Mesenteric fat pad (tissue), 1 donor: ENCODE measurements around the gene UBAC2. TPM values are rescaled to one million over a fixed set of nuclear protein-coding genes. Genes with fewer than 3 reads are reported as not detected.

Experiments used
- DNase-seq: peaks from one replicate; pipeline ENCODE4 v3.0.0-alpha.2; 2020; ENCODE audit warnings: low spot score
- total RNA-seq: library from RNA; stranded (reverse); fragmentation: NEBNext Ultra II Directional; extraction: Animal tissue kit (Norgen Biotek cat#: 25700); gene quantifications from one replicate; pipeline ENCODE4 v1.2.1, GENCODE V29; 2021
- donor health status: DM: yes; HTN: yes; CAD: no.

UBAC2 gene
- total RNA-seq, 1 donor from 2014 or later: 49.3 TPM

DNA sequence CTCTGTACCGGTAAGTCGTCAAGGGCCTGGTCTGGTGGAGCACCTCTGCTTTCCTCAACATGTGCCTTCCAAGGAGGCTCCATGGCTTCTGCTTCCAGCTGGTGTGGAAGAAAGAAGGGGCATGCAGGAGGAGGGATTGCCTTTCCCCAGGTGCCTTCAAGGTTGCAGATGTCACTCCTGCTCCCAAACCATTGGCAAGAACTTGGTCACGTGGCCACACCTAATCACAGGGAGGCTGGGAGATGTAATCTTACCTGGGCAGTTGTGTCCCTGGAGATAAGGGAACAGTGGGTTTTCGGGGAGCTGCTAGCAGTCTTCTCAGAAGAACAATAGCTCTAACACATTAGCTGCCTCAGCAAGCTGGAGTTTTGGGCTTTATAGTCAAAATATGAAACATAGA lies 67.3 kb downstream of the UBAC2 start:
- no peak for DNase-seq

DNA sequence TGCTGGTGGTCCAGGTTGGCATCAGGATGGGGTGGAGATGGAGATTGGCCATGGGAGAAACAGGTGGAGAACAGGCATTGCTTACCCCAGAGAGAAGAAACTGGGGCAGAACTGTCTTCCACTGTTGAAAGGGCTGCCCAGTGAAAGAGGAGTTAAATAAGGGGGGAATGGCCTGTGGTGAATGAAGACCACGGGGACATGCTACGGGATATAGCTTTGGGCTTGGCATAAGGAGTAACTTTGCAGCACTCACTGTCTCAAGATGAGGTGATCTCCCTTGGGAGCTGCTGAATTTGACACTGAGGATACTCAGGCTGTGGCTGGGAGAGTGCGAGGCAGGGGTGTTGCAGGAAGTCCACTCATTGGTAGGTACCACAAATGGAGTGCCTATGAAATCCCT lies 68.2 kb downstream of the UBAC2 start:
- no peak for DNase-seq

DNA sequence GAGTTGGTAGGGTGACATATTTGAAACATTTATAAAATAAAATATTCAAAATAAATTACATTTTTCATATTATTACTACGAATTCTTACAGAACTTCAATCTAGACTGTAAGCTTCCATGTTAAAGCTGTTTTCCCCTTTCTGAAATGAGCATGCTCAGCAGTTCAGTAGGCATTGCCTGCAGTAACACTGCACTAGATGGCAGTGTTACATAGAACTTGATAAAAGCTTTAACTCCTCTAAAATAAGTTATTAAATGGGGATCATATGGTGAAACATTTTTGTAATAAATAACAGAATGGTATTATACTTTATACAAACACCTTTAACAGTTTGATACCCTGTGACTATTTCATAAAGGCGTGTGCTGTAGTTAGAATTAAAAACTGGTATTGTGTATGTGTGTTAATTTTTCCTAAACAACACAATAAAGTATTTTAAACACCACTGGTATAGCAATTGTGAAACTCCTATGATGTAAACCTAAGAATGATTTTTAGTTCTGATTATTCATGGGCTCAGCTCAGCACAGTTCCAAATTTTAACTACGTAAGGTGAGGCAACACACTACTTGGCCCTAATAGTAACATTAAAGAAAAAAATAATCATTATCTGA lies 69.1 kb downstream of the UBAC2 start:
- no peak for DNase-seq

DNA sequence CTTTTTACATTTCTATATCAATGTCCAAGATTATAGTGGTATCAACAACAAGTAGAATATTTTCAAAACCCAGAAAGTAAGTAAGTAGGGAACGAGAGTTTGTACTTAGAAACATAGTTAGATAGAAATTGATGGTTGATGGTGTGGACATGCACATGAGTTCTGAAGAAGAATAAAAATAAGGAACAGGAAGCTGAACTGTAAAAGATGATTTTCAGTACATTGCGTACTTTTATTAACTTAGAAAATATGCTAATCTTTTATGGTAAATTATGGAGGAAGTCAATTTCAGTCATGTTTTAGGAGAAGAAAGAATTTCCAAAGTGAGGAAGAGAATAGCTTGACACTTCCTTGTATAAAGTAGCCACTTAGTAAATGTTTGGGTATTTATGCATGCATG lies 69.9 kb downstream of the UBAC2 start:
- DNase-seq: no peak

DNA sequence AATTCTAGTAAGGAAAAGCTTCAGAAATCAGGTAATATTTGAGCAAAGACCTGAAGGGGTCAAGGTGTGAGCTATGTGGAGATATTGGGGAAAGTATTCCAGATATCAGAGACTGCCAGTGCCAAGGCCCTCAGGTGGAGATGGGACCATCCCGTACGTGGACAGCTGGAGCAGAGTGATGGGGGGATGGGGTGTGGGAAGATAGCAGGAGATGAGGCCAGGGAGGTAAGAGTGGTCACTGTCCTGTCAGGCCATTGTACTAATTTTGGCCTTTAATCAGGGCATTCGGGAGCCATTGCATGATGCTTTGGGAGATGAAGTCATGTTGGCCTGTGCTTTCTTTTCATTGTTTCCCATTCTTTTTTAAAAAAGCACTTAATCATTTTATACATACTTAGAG lies 70.6 kb downstream of the UBAC2 start:
- no peak for DNase-seq

DNA sequence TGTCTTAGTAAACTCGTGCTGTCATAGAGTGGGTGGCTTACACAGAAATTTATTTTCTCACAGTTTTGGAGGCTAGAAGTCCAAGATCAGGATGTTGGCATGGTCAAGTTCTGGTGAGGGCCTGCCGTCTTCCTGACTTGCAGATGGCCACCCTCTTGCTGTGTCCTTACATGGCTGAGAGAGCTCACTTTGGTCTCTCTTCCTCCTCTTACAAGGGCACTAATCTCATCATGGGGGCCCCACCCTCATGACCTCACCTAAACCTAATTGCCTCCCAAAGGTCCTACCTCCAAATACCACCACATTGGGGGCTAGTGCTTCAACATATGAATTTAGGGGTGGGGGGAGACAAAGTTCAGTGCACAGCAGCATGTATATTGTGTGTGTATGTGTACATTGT lies 71.8 kb downstream of the UBAC2 start:
- no peak for DNase-seq

DNA sequence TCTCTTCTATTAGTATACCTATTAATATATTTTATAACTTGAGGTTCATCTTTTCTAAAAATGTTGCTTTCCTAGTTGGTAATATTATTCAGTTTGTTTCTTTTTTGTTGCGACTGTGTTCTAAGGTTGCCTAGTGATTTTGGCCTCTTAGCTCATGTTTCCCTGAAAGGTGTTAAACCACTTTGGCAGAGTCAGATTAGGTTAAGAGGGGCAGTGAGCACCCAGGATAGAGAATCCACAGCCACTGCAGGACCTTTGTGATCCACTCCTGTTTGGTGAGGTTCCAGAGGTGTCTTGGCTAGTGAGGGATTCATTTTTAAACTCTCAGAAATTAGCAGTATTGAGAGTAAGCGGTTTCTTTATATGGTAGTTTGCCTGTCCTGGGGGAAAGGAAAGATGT lies 72.5 kb downstream of the UBAC2 start:
- no peak for DNase-seq

DNA sequence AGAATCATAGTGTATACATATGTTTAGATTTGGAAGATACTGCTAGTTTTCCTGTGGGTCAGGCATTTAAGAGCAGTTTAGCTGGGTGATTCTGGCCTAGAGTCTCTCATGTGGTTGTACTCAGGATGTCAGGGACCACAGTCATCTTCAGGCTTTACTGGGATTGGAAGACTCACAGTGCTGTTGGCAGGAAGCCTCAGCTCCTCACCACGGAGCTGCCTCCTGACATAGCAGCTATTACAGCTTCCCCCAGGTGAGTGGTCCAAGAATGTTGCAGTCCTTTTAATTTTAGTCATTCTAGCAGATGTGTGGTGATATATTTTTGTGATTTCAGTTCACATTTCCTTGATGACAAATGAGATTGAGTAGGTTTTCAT lies 74.4 kb downstream of the UBAC2 start:
- no peak for DNase-seq

DNA sequence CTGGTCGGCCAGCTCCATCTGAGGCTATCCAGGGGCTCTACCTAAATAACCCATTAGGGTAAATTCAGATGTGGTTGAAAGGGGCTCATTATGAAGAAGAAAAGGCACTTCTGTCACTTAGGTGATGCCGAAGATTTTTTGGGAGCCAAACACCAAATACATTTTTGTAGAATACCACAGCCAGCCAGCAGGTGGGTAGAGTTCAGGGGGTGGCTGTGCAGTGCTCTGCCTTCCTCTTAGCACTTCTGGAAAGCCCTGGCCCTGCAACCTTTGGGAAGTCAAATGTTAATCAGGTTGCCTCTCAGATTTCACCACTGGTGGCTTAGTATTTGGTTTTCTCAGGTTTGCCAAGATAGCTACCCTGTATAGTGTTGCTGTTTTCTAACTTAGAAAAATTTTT lies 76.1 kb downstream of the UBAC2 start:
- no peak for DNase-seq

DNA sequence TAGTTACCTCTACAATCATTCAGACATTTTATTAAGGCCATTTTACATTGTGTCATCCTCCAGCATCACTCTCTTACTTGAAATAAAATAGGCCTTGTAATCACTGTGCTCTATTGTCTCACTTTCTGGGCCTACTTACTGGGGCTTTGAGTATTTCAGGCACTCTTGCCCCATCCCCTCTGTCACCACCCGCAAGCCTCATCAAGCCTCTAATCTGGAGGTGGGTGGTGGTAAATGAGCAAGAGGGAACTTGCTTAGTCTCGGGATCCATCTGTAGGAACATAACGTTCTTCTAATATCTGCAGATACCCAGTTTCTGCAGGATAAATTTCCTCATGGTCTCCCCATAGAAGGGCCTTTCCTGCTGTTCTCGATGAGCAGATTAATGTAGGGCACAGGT lies 77.0 kb downstream of the UBAC2 start:
- no peak for DNase-seq

DNA sequence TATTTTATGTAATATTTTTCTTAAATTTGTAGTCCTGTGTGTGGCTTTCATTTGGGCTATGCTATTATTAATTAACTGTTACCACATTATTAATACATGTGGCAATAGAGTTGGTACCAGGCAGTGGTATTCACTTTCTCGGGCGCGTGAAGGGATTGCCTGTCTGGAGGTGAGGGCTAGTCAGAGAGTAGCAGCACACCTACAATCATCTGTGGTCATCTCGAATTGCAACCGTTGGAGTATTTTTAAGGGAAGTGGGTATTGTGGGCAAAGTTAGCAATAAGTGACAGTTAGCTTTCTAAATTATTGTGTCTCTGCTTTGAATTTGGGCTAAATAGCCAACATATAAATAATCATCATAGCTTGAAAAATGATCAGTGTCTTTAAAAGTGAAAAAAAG lies 77.5 kb downstream of the UBAC2 start:
- no peak for DNase-seq

DNA sequence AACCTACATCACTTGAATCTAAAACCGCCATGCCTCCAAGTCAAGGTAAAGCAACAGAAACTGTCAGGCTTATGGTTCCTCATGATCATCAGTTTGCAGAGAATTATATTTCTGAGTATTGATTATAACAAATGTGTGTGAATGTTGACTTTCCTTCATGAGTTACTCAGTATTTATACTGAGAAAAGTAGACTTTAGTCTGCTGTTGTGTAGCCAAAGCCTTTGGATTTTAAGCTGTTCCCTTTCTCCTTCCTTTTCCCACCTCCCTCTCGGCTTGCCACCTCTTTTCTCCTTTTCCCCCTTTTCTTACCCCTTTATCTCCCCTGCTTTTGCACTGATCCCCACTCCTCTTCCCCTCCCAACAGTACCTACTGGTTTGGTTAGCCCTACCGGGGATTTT lies 78.2 kb downstream of the UBAC2 start:
- no peak for DNase-seq

DNA sequence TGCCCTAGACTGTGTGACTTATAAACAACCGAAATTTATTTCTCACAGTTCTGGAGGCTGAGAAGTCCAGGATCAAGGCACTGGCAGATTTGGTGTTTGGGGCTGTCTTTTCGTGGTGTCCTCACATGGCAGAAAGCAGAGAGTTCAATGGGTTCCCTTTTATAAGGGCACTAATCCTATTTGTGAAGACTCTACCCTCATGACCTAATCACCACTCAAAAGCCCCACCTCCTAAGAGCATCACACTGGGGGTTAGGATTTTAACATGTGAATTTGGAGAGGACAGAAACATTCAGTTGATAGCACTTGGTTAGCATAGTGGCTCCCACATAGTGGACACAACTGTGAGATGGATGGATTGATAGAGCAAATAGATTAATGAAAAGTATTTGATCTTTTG lies 79.0 kb downstream of the UBAC2 start:
- no peak for DNase-seq

DNA sequence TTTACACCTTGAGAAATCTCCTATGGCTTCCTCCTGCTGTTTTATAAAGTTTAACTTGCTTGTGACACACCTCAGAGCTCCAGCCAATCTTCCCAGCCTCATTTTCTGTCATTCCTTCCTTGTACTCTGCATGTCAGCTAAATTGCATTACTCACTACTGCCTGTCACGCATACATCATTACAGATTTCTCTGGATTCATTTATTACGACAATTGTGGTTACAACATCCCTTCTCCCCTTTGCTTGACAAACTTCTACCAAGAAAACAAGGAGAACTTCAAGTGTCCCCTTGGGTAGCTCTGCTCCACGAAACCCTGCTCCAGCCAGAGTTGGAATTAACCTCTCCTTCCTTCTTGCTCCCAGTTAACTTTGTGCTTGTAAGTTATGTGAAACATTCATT lies 79.5 kb downstream of the UBAC2 start:
- no peak for DNase-seq

DNA sequence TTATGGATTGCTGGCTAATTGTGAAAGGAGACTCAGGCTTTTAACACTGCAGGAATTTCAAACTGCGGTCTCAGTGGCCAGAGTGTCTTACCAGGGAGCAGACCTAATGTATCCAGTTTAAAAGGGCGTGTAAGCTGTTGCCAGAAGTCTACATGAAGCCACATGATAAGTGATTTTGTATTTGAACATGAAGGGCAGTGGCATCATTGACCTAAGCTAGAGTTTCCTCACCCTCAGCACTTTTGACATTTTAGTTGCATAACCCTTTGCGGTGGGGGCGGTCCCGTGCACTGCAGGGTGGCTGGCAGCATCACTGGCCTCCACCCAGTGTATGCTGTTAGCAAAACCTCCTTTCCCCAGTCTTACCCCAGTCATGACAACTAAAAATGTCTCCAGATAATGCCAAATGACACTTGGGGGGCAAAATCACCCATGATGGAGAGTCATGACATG lies 81.2 kb downstream of the UBAC2 start:
- DNase-seq: no peak

DNA sequence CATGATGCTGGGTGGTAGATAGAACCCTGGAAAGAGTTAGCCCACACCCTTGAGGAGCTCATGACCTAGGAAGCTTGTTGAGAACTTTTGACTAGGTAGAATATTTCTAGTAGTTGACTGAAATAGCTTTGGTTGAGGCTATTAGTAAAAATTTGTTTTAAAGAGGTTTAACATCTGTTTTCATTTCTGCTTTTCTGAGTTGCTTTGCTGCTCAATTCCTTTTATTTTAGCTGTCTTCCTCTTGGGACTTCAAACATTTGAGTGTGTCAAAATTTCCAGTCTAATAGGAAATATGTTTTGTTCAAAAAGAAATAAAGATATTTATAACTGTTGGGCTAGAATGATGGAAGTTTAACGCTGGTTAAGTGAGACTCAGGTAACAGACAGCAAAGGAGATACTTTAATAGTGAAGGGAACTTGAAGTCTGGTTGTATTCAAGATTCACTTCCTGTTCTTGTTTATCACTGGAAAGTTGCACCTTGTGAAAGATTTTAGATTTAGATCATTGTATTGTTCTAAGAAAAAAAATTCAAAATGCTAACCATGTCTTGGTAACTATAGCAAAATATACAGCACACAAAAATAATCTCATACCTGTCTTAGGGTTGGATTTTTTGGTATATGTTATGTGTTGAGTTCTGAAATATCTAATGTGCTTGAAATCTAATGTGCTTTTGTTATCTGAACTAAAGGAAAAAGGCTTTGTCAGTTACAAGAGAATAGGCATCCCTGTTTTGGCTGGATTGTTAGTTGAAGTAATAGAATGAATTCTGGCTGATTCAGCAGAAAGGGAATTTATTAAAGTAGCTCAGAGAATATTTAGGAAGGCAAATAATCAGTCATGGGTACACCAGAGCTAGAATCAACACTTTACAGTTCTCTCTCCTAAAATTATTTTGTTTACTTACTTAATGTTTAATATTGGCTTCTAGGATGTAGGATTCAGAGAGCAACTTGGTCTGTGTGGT lies 81.9 kb downstream of the UBAC2 start:
- DNase-seq: no peak

DNA sequence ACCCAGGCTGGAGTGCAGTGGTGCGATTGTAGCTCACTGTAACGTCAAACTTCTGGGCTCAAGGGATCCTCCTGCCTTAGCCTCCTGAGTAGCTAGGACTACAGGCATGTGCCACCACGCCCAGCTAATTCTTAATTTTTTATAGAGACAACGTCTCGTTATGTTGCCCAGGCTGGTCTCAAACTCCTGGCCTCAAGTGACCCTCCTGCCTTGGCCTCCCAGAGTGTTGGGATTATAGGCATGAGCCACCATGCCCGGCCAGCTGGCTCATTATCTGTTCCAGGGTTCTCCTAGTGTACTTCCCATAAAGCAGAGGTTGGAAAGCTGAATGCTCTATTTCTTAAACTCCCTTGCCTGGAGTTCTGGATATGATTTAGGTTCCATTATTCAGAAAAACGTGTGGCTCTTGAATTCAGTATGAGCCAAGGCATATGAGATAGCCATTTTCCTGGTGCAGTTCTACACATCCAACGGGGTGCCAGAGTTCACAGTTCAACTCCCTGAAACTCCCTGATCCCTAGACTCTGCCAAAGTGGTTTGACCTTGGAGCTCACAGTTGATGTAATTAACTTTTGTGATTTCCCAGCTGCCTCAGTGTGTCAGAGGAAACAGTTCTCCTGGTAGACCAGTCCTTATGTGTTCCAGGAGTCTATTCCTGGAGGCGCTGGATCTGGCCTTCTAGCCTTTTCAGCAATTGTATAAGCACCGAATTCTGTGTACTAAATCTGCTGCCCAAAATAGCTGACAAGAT lies 85.0 kb downstream of the UBAC2 start:
- no peak for DNase-seq

DNA sequence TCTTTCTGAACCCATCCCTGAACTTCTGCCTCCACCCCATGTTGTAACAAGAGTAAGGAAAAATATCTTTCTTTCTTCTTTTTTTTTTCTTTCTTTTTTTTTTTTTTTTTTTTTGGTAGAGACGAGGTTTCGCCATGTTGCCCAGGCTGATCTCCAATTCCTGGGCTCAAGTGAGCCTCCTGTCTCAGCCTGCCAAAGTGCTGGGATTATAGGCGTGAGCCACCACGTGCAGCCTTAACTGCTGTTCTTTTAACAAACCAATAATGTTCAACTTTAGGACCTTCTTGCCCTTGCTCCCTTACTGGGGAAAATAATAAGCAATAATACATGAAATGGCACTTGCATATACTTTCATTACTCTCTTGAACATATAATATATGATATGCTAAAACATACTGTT lies 86.9 kb downstream of the UBAC2 start:
- no peak for DNase-seq

DNA sequence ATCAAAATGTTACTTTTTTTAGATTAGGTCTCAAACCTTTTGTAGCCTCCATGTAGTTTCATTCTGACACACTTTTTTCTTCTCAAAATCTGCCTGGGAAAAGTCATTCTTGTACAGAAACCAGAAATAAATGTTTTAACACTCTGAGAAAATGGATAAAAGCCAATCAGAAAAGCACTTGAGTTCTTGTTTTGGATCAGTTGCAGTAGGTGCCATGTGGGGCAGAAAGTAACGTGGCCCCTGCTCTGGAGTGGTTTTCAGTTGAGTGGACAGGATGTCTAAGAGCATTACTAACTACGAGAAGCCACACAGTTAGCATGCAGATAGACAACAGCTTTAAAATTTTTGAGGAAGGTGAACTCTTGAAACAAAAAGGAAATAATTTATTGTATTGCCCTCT lies 87.4 kb downstream of the UBAC2 start:
- DNase-seq: no peak

DNA sequence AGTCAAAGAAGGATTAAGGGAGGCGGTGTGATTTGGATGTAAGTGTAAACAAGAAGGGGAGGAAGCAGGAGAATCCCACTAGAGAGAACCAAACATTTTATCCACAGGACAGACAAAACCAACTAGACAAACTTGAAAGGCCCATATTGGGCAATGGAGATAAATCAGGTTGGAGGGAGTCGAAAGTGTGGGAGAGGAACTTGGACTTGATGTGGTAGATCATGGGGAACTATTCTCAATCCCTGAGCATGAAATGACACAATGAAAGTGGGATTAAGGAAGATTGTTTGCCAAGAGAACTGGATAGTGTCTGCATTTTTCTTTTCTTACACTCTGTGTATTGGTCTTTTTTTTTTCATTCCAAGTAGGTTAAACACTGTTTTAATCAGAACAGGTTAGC lies 88.6 kb downstream of the UBAC2 start:
- no peak for DNase-seq

DNA sequence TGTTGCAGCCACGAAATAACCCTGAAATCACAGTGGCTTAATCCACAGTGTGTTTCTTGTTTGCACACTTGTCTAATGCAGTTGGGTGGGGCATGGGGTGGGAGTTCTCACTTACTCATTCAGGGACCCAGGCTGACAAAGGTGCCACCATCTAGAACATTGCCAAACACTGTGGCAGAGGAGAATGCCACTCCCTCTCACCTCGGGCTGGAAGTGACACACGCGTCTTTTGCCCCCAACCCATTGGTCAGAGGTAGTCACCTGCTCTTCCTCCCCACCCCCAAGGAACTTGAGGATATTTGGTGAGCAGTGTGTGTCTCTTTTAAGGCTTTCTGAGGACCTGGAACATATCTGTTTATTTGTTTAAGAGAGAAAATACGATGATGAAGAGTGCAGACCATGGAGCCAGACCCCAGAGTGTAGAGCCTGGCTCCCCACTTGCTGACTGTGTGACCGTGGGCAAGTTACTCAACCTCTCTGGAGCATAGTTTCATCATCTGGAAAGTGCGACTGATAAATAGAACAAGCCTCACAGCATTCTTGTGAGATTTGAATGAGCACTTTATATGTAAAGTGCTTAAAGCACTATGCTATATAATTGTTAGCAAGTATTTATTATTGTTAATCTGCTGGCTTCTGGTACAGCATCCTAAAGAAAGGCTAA lies 89.2 kb downstream of the UBAC2 start:
- DNase-seq: no peak

DNA sequence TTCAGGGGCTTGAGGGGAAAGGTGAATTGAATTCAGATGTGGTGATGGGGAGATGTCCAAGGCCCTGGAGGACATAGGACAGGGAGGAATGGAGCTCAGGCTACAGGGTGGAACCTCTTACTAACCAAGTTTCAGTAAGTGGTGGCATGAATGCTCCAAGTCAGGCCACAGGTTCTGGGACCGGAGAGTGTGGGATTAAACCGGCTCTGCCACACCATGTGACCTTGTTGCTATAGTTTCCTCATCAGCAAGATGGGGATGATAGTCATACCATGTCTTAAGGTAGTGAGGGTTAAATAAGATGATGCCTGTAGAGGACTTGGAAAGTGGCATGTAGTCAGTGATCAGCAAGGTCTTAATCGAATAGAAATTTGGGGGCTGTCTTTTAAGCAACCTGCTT lies 90.2 kb downstream of the UBAC2 start:
- DNase-seq: no peak
